ENCODE results near the gene HECW1.
"Not testable (repeated sequence)": the region's sequence is repeated elsewhere in the genome, so short reads cannot be mapped to it uniquely, and the experiment has no call there.

HECW1 gene

GRCh38 chr7:43211693-43212092 is 99.2 kb downstream of the HECW1 start:
- DNase-seq: no peak

DNA sequence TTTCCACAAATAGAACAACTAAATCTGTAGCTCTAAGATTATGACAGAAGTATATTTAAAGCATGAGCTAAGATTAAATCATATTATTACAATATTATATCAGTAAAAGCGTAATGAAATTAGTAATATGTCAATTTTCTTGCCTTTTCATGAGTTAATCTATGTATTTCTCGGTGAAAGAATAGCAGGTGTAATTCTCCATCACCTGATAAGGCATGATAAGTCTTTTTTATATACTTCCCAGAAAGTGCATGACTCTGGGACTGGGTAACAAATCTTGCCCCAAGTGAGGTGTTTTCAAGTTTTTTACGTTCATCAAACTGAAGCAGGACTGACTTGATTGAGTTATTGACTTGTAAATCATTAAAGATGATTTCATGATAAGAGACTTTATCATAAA is 100.5 kb downstream of the HECW1 start:
- DNase-seq: no peak

- no peak for DNase-seq
These were observed 102.6 kb downstream of the HECW1 start for GRCh38 chr7:43215061-43215460.

- DNase-seq: no peak
These were observed 104.6 kb downstream of the HECW1 start for GRCh38 chr7:43217055-43217454.

- DNase-seq: not testable (repeated sequence)
These were observed 106.5 kb downstream of the HECW1 start for GRCh38 chr7:43218901-43219300.

DNA sequence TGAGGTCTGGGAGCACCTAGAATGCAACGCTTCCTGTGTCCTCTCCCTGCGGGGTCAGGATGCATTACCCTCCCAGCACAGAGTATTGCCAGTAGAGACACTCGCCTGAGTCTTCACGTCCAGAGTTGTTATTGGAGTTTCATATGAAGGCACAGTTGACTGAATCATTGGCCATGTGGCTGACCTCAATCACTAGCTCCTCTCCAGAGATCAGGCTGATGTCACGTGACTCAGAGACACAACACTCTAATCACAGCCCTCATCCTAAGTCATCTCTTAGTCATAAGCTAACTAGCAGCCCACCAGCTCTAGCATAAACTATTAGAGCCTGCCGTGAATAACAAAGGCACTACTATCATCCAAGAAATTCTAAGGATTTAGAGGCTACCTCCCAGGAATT is 107.8 kb downstream of the HECW1 start:
- DNase-seq: no peak

- no peak for DNase-seq
These were observed 108.3 kb downstream of the HECW1 start for GRCh38 chr7:43220742-43221141.

GRCh38 chr7:43229801-43230200 is 117.4 kb downstream of the HECW1 start:
- DNase-seq: no peak

DNA sequence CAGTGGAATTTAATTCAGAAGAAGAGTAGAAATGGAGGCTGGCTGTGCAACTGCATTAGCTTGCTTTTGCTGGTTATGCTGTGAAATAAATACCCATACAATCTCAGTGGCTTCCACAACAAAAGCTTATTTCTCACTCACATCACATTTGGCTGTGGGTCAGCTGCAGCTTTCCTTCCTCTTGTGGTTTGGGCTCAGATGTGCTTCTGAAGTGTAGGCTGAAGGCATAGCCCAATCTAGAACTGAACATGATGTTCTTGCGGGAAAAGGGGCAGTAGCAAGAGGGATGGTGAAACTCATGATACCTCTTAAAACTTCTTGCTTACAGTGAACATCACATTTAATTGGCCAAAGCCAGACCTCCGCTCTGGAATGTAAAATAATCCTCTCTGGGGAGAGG is 119.9 kb downstream of the HECW1 start:
- DNase-seq: no peak

DNA sequence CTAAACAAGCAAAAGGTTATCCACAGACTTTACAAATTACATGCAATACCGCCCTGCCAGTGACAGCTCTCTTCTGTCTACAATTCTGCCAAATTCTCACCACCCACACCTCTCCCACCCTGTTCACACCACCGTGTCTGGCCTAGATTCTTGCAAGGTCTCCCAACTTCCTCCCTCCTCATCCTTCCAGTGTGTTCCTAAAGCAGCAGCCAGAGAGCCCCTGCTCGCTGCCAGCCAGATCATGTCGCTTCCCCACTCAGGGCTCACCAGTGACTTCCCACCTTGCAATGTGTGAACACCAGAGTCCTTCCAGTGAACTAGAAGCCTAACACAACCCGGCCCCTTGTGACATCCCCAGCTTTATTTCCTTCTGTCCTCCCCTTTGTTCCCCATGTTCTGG is 121.6 kb downstream of the HECW1 start:
- no peak for DNase-seq

DNA sequence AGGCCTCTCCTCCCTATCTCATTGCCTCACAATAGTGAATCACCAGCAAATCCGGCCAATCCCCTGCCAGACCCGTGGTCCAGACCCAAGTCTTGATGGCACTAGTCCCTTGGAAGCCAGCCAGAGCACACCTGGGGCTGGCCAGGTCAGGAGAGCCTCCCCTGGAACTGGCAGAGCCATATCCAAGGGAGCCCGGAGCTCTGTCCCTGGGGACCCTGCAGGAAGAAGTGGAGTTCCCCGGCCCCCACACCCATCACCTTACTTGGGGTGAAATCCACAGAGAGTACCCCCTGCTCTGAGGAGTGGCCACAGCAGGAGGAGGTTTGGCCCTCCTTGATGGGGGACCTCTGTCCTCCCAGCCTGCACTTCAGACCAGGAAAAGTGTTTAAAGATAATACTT is 122.5 kb downstream of the HECW1 start:
- DNase-seq: no peak

DNA sequence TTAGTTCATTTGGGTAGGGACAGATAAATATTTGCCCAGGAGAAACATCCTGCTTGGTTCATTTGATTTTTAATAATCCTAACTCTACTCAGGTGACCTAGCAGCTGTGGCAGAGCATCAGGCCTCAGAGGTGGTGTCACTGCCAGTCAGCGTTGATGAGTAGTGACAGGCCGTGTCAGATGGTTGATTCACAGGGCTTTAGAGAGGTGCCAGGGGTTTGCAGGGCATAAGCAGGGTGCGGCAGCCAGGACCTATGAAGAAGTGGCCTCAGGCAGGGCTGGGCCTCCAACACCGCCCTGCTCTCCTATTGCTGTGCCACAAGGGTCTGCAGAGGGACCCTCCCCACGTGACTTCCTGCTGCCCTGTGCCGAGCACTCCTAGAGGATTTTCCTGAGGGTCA is 128.1 kb downstream of the HECW1 start:
- no peak for DNase-seq

DNA sequence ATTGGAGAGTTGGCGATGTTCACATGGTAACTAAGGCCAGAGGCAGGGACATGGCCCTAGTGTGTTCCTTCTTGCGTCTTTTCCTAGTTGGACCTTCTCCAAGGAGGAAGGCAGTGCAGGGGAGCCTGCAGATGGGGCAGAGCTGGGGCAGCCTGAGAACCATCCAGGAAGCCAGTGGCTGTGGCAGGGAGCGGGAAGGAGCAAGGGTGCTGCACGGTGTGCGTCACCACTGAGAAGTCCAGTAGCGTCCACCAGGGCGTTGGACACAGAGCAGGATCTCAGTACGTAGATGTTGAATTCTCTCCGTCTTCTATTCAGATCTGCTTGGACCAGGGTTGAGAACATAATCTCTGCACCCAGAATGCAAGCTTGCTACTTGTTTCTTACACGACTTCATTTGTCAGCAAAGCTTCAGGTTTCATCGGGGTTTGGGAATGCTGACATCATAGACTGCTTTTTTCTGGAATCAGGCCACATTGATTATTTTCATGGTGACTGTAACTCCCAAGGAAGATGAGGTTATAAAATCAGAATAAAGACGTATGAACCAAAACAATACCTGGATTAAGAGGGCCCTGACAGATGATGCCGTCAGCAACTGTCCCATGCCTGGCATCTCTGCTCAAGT is 130.3 kb downstream of the HECW1 start:
- no peak for DNase-seq

- DNase-seq: no peak
These were observed 131.8 kb downstream of the HECW1 start for GRCh38 chr7:43244232-43244631.

DNA sequence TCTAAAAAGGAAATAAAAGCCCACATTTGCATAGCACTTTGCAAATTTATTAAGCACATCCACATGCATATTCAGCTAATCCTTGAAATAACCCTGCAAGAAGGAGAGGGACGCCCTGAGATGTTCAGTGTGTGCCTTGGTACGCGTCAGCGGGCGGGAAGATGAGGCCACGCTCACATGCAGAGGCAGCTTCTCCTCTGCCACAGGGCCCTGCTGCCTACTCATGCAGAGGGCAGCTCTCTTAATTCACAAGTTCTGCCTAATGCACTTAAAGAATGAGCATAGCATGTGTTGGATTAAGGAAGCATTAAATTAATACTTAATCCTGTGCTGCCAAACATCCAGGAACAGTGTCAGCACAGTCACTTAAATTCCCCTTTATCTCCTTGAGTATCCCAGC is 132.3 kb downstream of the HECW1 start:
- no peak for DNase-seq

- no peak for DNase-seq
These were observed 135.3 kb downstream of the HECW1 start for GRCh38 chr7:43247757-43248156.

DNA sequence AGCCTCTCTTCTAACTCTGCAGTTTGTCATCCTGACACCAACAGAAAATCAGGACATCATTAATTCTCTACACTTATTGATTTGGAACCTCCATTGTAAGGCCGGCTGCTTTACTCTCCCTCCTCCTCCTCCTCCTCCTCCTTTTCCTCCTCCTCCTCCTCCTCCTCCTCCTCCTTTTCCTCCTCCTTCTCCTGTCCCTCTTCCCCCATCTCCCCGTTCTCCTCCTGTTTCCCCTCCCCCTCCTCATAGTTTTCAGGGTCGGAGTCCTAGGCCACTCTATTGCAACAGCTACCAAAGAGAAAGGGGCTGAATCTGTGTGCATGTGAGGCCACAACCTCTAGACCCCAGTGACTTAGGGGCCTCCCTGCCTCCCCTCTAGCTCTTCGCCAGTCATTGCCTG is 136.1 kb downstream of the HECW1 start:
- no peak for DNase-seq

- DNase-seq: no peak
These were observed 136.7 kb downstream of the HECW1 start for GRCh38 chr7:43248961-43249822.

GRCh38 chr7:43249823-43250145 is 137.3 kb downstream of the HECW1 start:
- DNase-seq: no peak

DNA sequence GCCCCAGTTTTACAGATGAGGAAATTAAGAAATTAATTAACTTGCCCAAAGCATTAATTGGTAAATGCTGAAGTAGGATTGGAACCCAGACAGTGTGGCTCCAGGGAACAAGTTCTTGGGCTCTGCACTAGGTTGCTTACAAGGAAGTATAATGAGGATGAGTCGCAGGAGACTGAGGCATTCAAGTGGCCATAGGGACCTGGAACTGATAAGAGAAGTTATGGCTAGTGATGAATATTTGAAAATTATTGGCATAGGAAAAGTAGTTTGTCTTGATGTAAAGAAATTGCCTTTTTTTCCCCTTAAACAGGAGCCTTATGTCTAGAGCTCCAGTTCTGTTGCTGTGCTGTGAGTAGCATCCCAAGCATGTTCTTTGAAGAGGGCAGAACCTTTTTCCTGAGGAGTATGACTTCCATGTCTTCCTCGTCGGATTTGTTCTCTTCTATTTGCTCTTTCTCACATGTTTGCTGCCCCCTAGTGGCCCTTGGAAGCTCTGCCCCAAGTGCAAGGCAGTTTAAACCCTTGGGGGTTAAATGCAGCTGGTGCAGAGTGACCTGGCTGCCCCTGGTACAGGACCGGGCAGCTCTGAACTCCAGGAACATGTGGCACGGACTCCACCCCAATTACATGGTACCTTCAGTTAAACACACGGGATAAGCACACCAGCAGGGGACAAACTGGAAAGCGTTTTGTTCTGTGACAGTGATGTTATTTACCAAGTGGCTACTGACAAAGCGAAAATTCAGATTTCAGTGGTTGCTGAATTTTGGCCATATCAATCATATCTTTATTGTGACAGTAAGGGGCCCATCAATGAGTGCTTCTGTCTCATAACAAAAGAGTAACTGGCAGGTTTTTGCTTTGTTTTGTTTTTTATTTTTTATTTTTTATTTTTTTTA is 148.8 kb downstream of the HECW1 start:
- DNase-seq: peak; percentile 67

DNA sequence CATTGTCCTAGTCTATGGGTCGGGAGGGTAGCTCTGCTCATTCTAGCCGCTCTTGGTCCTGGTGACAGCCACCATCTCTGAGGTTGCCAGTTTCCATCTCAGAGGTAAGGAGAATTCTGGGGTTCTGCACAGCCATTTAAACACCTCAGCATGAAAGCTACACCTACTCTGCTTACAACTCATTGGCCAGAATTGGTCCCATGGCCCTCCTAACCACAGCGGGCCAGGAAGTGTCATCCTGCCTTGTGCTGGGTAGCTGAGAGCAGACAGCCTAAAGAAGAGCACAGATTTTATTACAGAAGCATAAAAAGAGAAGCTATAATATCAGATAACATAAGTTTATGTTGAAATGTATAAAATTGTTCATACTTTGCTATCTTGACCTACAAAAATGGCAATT is 152.7 kb downstream of the HECW1 start:
- no peak for DNase-seq

GRCh38 chr7:43273939-43274719 is 161.7 kb downstream of the HECW1 start:
- no peak for DNase-seq

DNA sequence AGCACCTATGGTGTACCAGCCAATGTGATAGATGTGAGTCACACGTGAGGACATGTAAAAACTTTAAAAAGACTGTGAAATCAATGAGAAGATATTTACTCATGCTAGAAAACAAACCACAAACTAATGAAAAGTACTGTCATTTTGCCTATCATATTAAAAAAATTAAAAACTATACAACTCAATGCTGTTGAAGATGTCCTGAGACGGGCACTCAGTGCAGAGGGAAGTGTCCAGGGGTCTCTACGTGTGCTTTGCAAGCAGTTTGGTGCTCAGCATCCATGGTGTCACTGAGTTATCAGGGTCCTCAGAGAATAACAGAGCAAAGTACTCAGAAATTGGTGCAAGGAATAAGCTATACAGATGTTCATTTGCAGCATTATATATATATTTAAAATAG is 162.3 kb downstream of the HECW1 start:
- no peak for DNase-seq

Data from right hindlimb (tissue), 1 donor.